Osteocyte (in vitro differentiated cells): ENCODE data around the gene FGF7. TPM values are rescaled to one million over a fixed set of nuclear protein-coding genes. Genes with fewer than 3 reads are reported as not detected.

ENCODE experiments used
- DNase-seq: peaks from one replicate; pipeline ENCODE4 v3.0.0; 2021; ENCODE audit warnings: mixed read lengths; ENCODE audit not compliant: unreplicated experiment; ENCODE audit errors: extremely low spot score
- H3K27ac Mint-ChIP-seq: one replicate; pipeline ENCODE4 v1.8.0; 2021; ENCODE audit warnings: mild to moderate bottlenecking, mixed read lengths; ENCODE audit not compliant: unreplicated experiment
- H3K27me3 Mint-ChIP-seq: one replicate; pipeline ENCODE4 v1.8.0; 2021; ENCODE audit warnings: mixed read lengths; ENCODE audit not compliant: unreplicated experiment
- H3K36me3 Mint-ChIP-seq: one replicate; pipeline ENCODE4 v1.8.0; 2021; ENCODE audit warnings: mixed read lengths; ENCODE audit not compliant: unreplicated experiment
- H3K4me1 Mint-ChIP-seq: one replicate; pipeline ENCODE4 v1.8.0; 2021; ENCODE audit warnings: mixed read lengths; ENCODE audit not compliant: unreplicated experiment
- H3K4me3 Mint-ChIP-seq: one replicate; pipeline ENCODE4 v1.8.0; 2021; ENCODE audit warnings: mild to moderate bottlenecking, moderate library complexity, mixed read lengths; ENCODE audit not compliant: unreplicated experiment
- H3K9me3 Mint-ChIP-seq: one replicate; pipeline ENCODE4 v1.8.0; 2021; ENCODE audit warnings: mixed read lengths; ENCODE audit not compliant: unreplicated experiment
- CTCF ChIP-seq: fragments of 200-600 bp; sonication (generic); IDR thresholded peaks from 2 replicates; pipeline ENCODE4 v1.5.0; 2021; ENCODE audit warnings: antibody characterized with exemption, mild to moderate bottlenecking, moderate library complexity
- total RNA-seq: library from RNA; stranded (reverse); gene quantifications from 2 replicates; pipeline ENCODE4 v1.2.1, GENCODE V29; 2021

FGF7 gene
- total RNA-seq, 1 donor from 2014 or later: 0.32 TPM

DNA sequence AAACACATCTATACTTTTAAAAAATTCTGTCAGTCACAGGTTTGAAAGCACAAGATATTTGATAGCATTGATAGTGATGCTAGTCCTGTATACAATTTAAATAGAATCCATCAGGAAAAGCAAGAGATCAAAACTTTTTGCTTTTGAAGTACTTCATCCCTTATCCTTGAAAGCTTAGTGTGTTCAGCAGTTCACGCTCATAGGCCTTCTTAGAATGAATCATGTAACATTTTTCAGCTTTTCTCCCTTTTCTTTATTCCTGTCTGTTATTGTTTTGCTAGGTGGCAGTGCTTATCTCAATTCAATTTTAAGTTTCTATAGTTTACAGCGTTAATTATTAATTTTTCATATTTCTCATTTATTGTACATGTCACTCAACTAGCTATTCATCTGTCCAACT is 69.1 kb downstream of the FGF7 start:
- H3K9me3 Mint-ChIP-seq: no peaks in the 10 kb centered on the region
- DNase-seq: no peak
- H3K27me3 Mint-ChIP-seq: no peaks in the 10 kb centered on the region
- no peak for TF ChIP-seq CTCF
- no peak overlapping the region for H3K27ac Mint-ChIP-seq
- H3K36me3 Mint-ChIP-seq: no peaks in the 10 kb centered on the region
- peaks cover 4% of the 10 kb centered on the region for H3K4me1 Mint-ChIP-seq
- no peak overlapping the region for H3K4me3 Mint-ChIP-seq

- TF ChIP-seq CTCF: no peak
- H3K27me3 Mint-ChIP-seq: no peaks in the 10 kb centered on the region
- DNase-seq: no peak
Measured at GRCh38 chr15:49492830-49493229, 69.8 kb downstream of the FGF7 start.

DNA sequence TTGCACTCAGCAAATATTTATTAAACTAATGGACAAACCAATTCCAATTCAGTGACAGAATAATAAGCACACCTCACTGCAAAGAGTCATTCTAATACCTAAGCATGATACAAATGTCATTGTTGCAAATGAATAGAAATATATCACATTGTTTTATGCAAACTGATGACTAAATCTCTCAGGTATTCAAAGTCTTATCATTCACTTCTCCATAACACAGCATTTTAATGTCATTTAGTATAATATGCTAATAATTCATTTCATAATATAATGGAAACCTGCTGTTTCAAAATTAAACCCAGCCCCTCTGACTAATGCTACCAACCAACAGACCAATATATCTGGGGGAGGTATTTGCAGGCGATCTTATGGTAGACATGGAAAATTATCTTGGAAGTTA is 71.8 kb downstream of the FGF7 start:
- Mint-ChIP-seq H3K27ac (no peak overlapping the region), H3K27me3 (no peaks in the 10 kb centered on the region), H3K4me1 (peaks cover 4% of the 10 kb centered on the region), H3K9me3 (no peaks in the 10 kb centered on the region), H3K36me3 (no peaks in the 10 kb centered on the region), H3K4me3 (no peak overlapping the region)
- no peak for DNase-seq
- no peak for TF ChIP-seq CTCF

More at GRCh38 chr15:49492830-49493229, 69.8 kb downstream of the FGF7 start:
- Mint-ChIP-seq H3K36me3 (no peaks in the 10 kb centered on the region), H3K9me3 (no peaks in the 10 kb centered on the region), H3K4me3 (no peak overlapping the region), H3K4me1 (peaks cover 4% of the 10 kb centered on the region), H3K27ac (no peak overlapping the region)

GRCh38 chr15:49495993-49496753 is 73.1 kb downstream of the FGF7 start:
- Mint-ChIP-seq H3K4me1 (peaks cover 4% of the 10 kb centered on the region), H3K36me3 (no peaks in the 10 kb centered on the region), H3K27ac (no peak overlapping the region), H3K9me3 (no peaks in the 10 kb centered on the region), H3K27me3 (no peaks in the 10 kb centered on the region), H3K4me3 (no peak overlapping the region)
- TF ChIP-seq CTCF: no peak
- DNase-seq: no peak

DNA sequence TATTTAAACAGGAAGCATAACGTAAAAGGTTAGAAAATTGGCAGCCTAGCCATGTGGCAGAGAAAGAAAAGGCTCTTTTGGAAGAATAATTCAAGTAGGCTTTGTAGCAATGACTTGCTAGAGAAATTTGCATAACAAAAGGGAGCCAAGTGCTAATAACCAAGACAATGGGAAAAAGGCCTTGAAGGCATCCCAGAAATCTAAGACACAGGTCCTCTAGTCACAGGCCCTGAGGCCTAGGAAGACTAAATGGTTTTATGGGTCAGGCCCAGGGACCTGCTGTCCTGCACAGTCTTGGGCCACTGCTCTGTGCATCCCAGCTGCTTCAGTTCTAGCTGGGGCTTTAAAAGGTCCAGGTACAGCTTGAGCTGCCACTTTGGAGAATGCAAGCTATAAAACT is 78.5 kb downstream of the FGF7 start:
- no peaks in the 10 kb centered on the region for H3K4me1 Mint-ChIP-seq
- peaks cover 9% of the 10 kb centered on the region for H3K9me3 Mint-ChIP-seq
- no peak for TF ChIP-seq CTCF
- no peak overlapping the region for H3K27ac Mint-ChIP-seq
- no peak overlapping the region for H3K4me3 Mint-ChIP-seq
- no peak for DNase-seq
- H3K27me3 Mint-ChIP-seq: peaks cover 3% of the 10 kb centered on the region
- no peaks in the 10 kb centered on the region for H3K36me3 Mint-ChIP-seq
